GM04504 (cell line): Measurements from ENCODE around the gene FAM136A.
A peak's percentile ranks its signal among the peaks of the same experiment; 100 is the strongest.
"Not testable (repeated sequence)": the region's sequence is repeated elsewhere in the genome, so short reads cannot be mapped to it uniquely, and the experiment has no call there.

Source experiments
- DNase-seq: peaks from one replicate; pipeline ENCODE4 v3.0.0-alpha.2; 2012; ENCODE audit warnings: low read depth

The FAM136A gene

GRCh38 chr2:70297828-70298227, 4.0 kb downstream of the FAM136A start:
- not testable (repeated sequence) for DNase-seq

- DNase-seq: no peak
These were observed 18.2 kb downstream of the FAM136A start for GRCh38 chr2:70283500-70284191.

GRCh38 chr2:70282439-70282838, 19.4 kb downstream of the FAM136A start:
- DNase-seq: no peak

- DNase-seq: no peak
These were observed 21.5 kb downstream of the FAM136A start for GRCh38 chr2:70280242-70280798.

- DNase-seq: no peak
These were observed 31.5 kb downstream of the FAM136A start for GRCh38 chr2:70270323-70270722.

GRCh38 chr2:70269422-70270302, 32.2 kb downstream of the FAM136A start:
- DNase-seq: not testable (repeated sequence)

- not testable (repeated sequence) for DNase-seq
These were observed 34.9 kb downstream of the FAM136A start for GRCh38 chr2:70266925-70267324.

GRCh38 chr2:70261501-70261900, 40.4 kb downstream of the FAM136A start:
- no peak for DNase-seq

- DNase-seq: no peak
These were observed 43.4 kb downstream of the FAM136A start for GRCh38 chr2:70258532-70258875.

GRCh38 chr2:70255637-70256314, 46.1 kb downstream of the FAM136A start:
- no peak for DNase-seq

- no peak for DNase-seq
These were observed 51.4 kb downstream of the FAM136A start for GRCh38 chr2:70250434-70250833.

GRCh38 chr2:70248181-70248847, 53.6 kb downstream of the FAM136A start, which contains the start of gene TIA1:
Gene TIA1, minus strand, starts transcription at chr2:70248628. Its CDS starts 198 bp downstream, at chr2:70248430.
- DNase-seq: peak; percentile 95

- DNase-seq: no peak
These were observed 54.3 kb downstream of the FAM136A start for GRCh38 chr2:70247364-70248180.
